ENCODE results near the gene NBL1.

Gene NBL1

GRCh38 chr1:19654386-19654785, 10.3 kb downstream of the NBL1 start:
- DNase-seq (ENCODE audit: low read depth) = no peak
- TF ChIP-seq CTCF (conservative IDR thresholded peaks at IDR 0.05; ENCODE audit: low read depth, low read length) = no peak
- no peak overlapping the region for H3K4me3 ChIP-seq (ENCODE audit: low read length)

GRCh38 chr1:19654886-19655717, 11.0 kb downstream of the NBL1 start:
- DNase-seq (ENCODE audit: low read depth) = no peak
- no peak for TF ChIP-seq CTCF (conservative IDR thresholded peaks at IDR 0.05; ENCODE audit: low read depth, low read length)
- no peak overlapping the region for H3K4me3 ChIP-seq (ENCODE audit: low read length)

GRCh38 chr1:19655718-19656080, 11.6 kb downstream of the NBL1 start:
- H3K4me3 ChIP-seq (ENCODE audit: low read length) = no peak overlapping the region
- no peak for DNase-seq (ENCODE audit: low read depth)
- TF ChIP-seq CTCF (conservative IDR thresholded peaks at IDR 0.05; ENCODE audit: low read depth, low read length) = no peak

GRCh38 chr1:19656134-19656779, 12.1 kb downstream of the NBL1 start:
- no peak overlapping the region for H3K4me3 ChIP-seq (ENCODE audit: low read length)
- DNase-seq (ENCODE audit: low read depth) = no peak
- TF ChIP-seq CTCF (conservative IDR thresholded peaks at IDR 0.05; ENCODE audit: low read depth, low read length) = no peak

GRCh38 chr1:19656780-19657466, 12.8 kb downstream of the NBL1 start:
- no peak for TF ChIP-seq CTCF (conservative IDR thresholded peaks at IDR 0.05; ENCODE audit: low read depth, low read length)
- DNase-seq (ENCODE audit: low read depth) = no peak
- H3K4me3 ChIP-seq (ENCODE audit: low read length) = no peak overlapping the region

- TF ChIP-seq CTCF (conservative IDR thresholded peaks at IDR 0.05; ENCODE audit: low read depth, low read length) = no peak
- H3K4me3 ChIP-seq (ENCODE audit: low read length) = no peak overlapping the region
- DNase-seq (ENCODE audit: low read depth) = no peak
These were observed 13.4 kb downstream of the NBL1 start for GRCh38 chr1:19657511-19657910.
